HG03175 (cell line): ENCODE data around the gene VSTM4.

Experiments
- ATAC-seq: cut with Tn5 transposase; IDR thresholded peaks from one replicate; pipeline ENCODE4 v1.9.1; 2021; ENCODE audit warnings: mild to moderate bottlenecking, moderate library complexity; ENCODE audit not compliant: unreplicated experiment

VSTM4 gene

GRCh38 chr10:48978318-48978717, 137.0 kb downstream of the VSTM4 start:
- ATAC-seq, result no peak

GRCh38 chr10:48976196-48976595, 139.1 kb downstream of the VSTM4 start:
- ATAC-seq, result no peak

GRCh38 chr10:48974510-48975156, 140.7 kb downstream of the VSTM4 start:
- ATAC-seq, result no peak

DNA sequence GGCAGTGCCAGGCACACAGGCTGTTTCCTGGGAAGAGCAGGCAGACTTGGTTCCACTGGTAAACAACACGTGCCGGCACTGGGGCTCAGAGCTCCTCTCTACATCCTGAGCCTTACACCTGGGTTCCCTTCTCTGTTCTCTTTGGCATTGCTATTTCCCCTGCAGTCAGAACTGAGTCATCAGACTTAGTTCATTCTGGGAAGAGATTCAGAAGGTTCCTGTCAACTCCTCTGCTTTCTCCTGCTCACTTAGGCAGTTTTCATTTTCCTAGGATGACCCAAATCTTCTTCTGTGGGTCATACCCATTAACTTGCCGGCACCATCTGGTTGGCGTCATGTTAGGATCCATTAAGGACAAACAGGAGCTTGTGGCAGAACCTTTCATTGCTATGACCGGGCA, 142.3 kb downstream of the VSTM4 start:
- ATAC-seq, result no peak

DNA sequence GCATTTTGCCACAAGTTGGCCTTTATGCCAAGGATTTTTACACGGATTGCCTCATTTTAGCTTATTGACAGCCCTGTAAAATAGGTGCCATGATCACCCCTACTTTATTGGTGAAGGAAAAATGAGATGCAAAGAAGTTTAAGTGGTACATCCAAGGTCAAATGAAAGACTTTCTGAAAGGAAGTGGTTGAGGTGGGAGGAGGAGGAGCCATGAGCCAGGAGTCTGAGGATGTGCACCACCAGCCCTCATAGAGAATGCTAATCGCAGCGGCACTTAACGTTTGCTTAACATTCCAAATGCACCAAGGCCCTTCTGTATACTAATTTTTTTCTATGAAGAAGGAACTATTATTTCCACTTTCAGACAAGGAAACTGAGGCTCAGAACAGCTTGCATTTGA, 144.7 kb downstream of the VSTM4 start:
- ATAC-seq, result no peak

- ATAC-seq, result no peak
Measured at GRCh38 chr10:48970046-48970445, 145.3 kb downstream of the VSTM4 start.

GRCh38 chr10:48968036-48968435, 147.3 kb downstream of the VSTM4 start:
- no peak for ATAC-seq

- ATAC-seq, result no peak
Measured at GRCh38 chr10:48965460-48965859, 149.9 kb downstream of the VSTM4 start.
